Activated effector memory CD4-positive, alpha-beta T cell treated with anti-CD3 and anti-CD28 coated beads, Interleukin-2, amount 50 U/mL, for 16 hours (primary cell): ENCODE data around the gene IL17REL.

Source experiments
- DNase-seq: peaks from one replicate; pipeline ENCODE4 v3.0.0-alpha.2; 2020

The IL17REL gene

DNA sequence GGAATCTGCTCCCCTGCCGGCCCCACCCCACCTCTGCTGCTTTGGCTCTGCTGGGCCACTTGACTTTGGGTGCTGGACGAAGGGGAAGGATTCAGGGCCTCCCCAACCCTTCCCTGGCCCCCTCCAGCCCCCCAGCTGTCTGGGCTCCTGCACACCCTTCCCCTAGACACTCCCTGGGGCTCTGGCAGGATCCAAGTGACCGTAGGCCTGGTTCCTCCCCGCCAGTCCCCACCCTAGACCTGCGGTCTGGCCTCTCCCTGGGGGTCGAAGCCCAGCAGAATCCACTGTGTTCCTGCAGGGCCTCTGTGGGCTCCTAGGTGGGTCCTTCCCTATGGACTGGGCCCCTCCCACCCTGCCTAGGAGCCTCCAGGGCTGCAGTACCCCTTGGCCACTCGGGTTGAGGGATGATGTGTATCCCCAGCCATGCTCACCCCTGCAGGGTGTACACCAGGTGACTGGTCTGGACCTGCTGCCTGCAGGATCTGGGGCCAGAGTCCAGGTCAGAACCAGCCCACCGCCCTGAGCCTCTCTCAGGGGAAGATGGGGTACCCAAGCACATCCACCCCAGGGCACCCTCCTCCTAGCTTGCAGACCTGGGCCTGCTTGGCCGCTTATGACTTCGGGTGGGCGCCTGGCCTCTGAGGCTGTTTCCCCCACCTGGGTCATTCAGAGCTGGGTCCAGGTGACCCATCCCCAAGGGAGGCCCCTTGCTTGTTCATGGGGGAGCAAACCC is 46.4 kb downstream of the IL17REL start:
- DNase-seq, result peak; percentile 65

GRCh38 chr22:49965091-49966040 is 47.2 kb downstream of the IL17REL start:
- peak; percentile 67 for DNase-seq

GRCh38 chr22:49964136-49965090 is 48.2 kb downstream of the IL17REL start:
- peak; percentile 74 for DNase-seq

DNA sequence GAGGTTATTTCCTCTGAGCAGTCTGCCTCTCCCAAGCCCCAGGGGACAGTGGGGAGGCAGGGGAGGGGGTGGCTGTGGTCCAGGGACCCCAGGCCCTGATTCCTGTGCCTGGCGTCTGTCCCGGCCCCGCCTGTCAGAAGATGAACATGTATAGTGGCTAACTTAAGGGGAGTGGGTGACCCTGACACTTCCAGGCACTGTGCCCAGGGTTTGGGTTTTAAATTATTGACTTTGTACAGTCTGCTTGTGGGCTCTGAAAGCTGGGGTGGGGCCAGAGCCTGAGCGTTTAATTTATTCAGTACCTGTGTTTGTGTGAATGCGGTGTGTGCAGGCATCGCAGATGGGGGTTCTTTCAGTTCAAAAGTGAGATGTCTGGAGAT is 48.9 kb downstream of the IL17REL start:
- DNase-seq, result peak; percentile 68

DNA sequence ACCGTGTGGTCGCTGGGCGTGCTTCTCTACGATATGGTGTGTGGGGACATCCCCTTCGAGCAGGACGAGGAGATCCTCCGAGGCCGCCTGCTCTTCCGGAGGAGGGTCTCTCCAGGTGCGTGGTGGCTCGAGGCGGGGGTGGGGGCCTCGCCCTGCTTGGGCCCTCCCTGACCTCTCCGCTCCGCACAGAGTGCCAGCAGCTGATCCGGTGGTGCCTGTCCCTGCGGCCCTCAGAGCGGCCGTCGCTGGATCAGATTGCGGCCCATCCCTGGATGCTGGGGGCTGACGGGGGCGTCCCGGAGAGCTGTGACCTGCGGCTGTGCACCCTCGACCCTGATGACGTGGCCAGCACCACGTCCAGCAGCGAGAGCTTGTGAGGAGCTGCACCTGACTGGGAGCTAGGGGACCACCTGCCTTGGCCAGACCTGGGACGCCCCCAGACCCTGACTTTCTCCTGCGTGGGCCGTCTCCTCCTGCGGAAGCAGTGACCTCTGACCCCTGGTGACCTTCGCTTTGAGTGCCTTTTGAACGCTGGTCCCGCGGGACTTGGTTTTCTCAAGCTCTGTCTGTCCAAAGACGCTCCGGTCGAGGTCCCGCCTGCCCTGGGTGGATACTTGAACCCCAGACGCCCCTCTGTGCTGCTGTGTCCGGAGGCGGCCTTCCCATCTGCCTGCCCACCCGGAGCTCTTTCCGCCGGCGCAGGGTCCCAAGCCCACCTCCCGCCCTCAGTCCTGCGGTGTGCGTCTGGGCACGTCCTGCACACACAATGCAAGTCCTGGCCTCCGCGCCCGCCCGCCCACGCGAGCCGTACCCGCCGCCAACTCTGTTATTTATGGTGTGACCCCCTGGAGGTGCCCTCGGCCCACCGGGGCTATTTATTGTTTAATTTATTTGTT is 49.6 kb downstream of the IL17REL start:
- no peak for DNase-seq

- peak; percentile 96 for DNase-seq
These were observed 50.4 kb downstream of the IL17REL start for GRCh38 chr22:49962012-49962750.

- no peak for DNase-seq
These were observed 51.0 kb downstream of the IL17REL start for GRCh38 chr22:49961601-49962011.

GRCh38 chr22:49961005-49961600 is 51.5 kb downstream of the IL17REL start:
- DNase-seq, result peak; percentile 80

- peak; percentile 97 for DNase-seq
These were observed 52.2 kb downstream of the IL17REL start, which contains the start of gene PIM3 for GRCh38 chr22:49960159-49961004. Gene PIM3, plus strand, starts transcription at chr22:49960772. Its CDS starts 176 bp downstream, at chr22:49960948.

GRCh38 chr22:49959782-49960158 is 52.8 kb downstream of the IL17REL start:
- DNase-seq, result peak; percentile 77

DNA sequence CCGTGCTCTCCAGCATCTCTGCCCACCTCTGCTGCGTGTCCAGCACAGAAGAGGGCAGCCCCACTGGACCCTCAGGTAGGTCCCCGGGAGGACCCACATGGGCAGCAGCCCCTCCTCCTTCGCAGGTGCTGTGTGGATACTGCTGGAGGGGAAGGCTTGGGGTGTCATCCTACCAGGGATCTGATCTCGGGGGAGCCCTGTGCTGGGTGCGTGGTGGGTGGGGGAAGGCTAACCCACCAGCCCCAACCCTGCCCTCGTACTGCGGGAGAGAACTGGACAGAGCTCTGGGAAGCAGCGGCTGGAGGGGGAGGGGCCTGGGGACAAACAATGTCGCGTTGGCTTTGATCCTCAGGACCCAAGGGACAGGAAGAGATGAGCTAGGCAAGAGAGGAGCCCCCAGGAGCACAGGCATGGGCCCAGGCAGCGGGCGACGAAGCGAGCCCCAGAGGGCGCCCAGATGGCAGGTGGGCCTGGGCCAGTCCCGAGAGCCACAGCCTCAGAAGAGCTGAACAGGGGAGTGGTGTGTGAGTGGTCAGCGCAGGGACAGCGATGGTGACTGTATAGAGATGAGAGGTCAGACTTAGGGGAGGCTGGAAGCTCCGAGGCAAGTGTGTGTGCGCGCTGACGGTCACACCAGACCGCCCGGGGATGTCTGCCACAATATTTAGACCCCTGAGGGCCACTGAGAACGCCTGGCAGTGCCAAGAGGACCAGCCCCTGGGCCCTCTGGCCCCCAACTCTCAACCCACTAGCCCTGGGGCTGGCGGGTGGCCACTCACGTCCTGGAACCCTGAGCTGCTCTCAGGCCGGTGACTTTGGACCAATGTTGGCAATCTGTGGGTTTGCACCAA is 53.4 kb downstream of the IL17REL start:
- no peak for DNase-seq

- DNase-seq, result no peak
These were observed 54.1 kb downstream of the IL17REL start for GRCh38 chr22:49958366-49958921.

DNA sequence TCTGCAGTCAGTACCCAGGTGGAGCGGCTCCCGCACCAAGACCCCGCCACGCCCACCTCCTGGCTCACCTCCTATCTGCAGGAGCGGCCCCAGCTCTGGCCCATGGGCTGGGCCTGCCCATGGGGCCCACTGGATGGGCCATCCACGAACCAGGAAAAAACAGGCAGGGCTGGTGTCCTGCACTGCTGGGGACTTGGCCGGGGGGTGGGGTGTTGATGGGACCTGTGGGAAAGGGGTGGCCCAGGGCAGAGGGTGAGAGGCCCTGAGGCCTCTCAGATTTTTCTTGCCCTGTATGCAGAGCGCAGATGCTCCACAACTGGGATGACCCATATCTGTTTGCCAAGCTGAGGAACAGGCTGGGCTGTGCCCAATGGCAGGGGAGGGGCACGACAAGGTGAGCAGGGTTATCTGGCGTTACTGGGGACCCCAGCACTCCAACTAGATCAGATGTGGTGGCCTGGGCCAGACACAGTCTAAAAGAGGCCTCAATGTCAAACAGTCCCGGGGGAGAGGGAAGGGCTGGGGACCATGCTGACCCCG is 54.7 kb downstream of the IL17REL start:
- no peak for DNase-seq

- DNase-seq, result no peak
These were observed 55.4 kb downstream of the IL17REL start for GRCh38 chr22:49956914-49957825.

GRCh38 chr22:49956418-49956770 is 56.2 kb downstream of the IL17REL start:
- no peak for DNase-seq

DNA sequence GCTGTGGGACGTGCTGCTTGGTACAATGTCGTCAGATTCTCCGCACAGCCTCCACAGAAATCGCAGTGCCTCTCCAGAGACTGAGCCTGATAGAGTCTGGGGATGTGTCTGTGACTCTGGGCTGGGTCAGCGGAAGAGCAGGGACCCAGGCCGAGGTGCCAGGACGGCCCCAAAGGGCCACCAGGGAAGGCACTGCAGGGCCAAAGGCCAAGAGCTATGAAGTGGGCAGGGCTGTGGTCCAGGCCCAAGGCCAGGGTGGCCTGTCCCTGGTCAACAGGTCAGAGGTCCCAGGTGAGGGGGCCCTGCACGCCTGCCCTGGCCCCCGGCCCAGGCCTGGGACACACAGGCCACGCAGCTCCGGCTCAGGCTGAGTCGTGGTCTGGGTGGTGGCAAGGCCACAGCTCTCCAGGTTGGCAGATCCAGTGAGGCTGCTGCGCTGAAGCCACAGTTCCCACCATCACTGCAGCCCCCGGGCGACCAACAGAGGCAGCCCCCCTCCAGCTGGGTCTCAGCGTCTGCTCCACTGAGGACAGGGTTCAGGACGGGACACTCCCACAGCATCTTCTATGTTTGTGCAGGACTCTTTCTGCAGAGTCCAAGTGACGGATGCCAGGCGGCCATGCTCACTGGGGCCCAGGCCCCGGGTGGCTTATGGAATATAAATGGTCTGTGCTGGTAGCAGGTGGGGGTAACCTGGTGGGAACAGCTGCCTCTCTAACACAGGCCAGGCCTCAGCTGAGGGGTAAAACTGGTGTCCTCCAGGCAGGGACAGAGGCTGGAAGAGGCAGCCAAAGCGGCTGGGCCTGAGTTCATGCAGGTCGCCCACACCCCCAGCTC is 56.8 kb downstream of the IL17REL start:
- no peak for DNase-seq
